Measurements from ENCODE around the gene FCRL6.

Gene FCRL6

DNA sequence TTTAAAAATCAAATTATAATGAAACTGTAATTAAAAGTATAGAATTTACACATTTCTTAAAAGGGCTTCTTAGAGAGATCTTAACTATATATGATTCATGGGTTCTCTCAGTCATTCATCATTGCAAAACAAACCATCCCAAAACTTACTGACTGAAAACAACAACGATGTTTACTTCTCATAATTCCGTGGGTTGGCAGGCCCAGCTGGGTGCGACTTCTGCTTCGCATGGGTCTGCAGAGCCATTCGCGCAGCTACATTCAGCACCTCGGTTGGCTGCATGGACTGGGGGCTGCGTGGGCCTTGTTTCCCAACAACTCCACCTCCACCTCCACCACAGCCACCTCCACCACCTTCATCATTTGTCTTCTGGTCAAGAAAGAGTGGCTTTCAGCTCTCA is 28.6 kb downstream of the FCRL6 start:
- TF ChIP-seq, protein P1, sequence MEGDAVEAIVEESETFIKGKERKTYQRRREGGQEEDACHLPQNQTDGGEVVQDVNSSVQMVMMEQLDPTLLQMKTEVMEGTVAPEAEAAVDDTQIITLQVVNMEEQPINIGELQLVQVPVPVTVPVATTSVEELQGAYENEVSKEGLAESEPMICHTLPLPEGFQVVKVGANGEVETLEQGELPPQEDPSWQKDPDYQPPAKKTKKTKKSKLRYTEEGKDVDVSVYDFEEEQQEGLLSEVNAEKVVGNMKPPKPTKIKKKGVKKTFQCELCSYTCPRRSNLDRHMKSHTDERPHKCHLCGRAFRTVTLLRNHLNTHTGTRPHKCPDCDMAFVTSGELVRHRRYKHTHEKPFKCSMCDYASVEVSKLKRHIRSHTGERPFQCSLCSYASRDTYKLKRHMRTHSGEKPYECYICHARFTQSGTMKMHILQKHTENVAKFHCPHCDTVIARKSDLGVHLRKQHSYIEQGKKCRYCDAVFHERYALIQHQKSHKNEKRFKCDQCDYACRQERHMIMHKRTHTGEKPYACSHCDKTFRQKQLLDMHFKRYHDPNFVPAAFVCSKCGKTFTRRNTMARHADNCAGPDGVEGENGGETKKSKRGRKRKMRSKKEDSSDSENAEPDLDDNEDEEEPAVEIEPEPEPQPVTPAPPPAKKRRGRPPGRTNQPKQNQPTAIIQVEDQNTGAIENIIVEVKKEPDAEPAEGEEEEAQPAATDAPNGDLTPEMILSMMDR (IDR thresholded peaks at IDR 0.05; ENCODE audit: low read depth, low read length): no peak
- no peak overlapping the region for H3K4me3 ChIP-seq (ENCODE audit: low read depth, low read length)
- H3K27ac ChIP-seq: no peak overlapping the region
- no peak for DNase-seq
- peaks cover 96% of the 10 kb centered on the region for H3K27me3 ChIP-seq (ENCODE audit: insufficient read depth, low read depth, severe bottlenecking)
- no peaks in the 10 kb centered on the region for H3K9me3 ChIP-seq (ENCODE audit: severe bottlenecking)
- H3K36me3 ChIP-seq: no peaks in the 10 kb centered on the region

GRCh38 chr1:159831412-159832141 is 29.4 kb downstream of the FCRL6 start:
- Histone ChIP-seq H3K27me3 (ENCODE audit: insufficient read depth, low read depth, severe bottlenecking) (peaks cover 96% of the 10 kb centered on the region), H3K9me3 (ENCODE audit: severe bottlenecking) (no peaks in the 10 kb centered on the region), H3K4me3 (ENCODE audit: low read depth, low read length) (no peak overlapping the region), H3K36me3 (no peaks in the 10 kb centered on the region), H3K27ac (no peak overlapping the region)
- TF ChIP-seq, protein P1 (IDR thresholded peaks at IDR 0.05; ENCODE audit: low read depth, low read length): no peak
- no peak for DNase-seq

- no peak for DNase-seq
- TF ChIP-seq, protein P1 (IDR thresholded peaks at IDR 0.05; ENCODE audit: low read depth, low read length): no peak
- no peaks in the 10 kb centered on the region for H3K36me3 ChIP-seq
- no peak overlapping the region for H3K27ac ChIP-seq
- no peaks in the 10 kb centered on the region for H3K9me3 ChIP-seq (ENCODE audit: severe bottlenecking)
- no peak overlapping the region for H3K4me3 ChIP-seq (ENCODE audit: low read depth, low read length)
- H3K27me3 ChIP-seq (ENCODE audit: insufficient read depth, low read depth, severe bottlenecking): peaks cover 96% of the 10 kb centered on the region
Measured at GRCh38 chr1:159832309-159832708, 30.1 kb downstream of the FCRL6 start.

GRCh38 chr1:159835356-159835755 is 33.2 kb downstream of the FCRL6 start:
- H3K9me3 ChIP-seq (ENCODE audit: severe bottlenecking): no peaks in the 10 kb centered on the region
- no peaks in the 10 kb centered on the region for H3K36me3 ChIP-seq
- no peak for DNase-seq
- H3K27ac ChIP-seq: no peak overlapping the region
- TF ChIP-seq, protein P1 (IDR thresholded peaks at IDR 0.05; ENCODE audit: low read depth, low read length): no peak
- peaks cover 96% of the 10 kb centered on the region for H3K27me3 ChIP-seq (ENCODE audit: insufficient read depth, low read depth, severe bottlenecking)
- no peak overlapping the region for H3K4me3 ChIP-seq (ENCODE audit: low read depth, low read length)

DNA sequence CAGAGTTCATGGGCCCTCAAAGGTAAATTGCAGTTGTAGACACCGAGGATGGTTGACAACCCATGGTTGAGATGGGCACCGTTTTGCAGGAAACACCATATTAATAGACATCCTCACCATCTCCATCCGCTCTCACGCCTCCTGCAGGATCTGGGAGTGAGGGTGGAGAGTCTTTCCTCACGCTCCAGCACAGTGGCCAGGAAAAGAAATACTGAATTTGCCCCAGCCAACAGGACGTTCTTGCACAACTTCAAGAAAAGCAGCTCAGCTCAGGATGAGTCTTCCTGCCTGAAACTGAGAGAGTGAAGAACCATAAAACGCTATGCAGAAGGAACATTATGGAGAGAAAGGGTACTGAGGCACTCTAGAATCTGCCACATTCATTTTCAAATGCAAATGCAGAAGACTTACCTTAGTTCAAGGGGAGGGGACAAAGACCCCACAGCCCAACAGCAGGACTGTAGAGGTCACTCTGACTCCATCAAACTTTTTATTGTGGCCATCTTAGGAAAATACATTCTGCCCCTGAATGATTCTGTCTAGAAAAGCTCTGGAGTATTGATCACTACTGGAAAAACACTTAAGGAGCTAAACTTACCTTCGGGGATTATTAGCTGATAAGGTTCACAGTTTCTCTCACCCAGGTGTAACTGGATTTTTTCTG is 33.8 kb downstream of the FCRL6 start:
- TF ChIP-seq, protein P1 (IDR thresholded peaks at IDR 0.05; ENCODE audit: low read depth, low read length): peak; percentile 39
- no peaks in the 10 kb centered on the region for H3K36me3 ChIP-seq
- H3K27ac ChIP-seq: no peak overlapping the region
- H3K9me3 ChIP-seq (ENCODE audit: severe bottlenecking): no peaks in the 10 kb centered on the region
- DNase-seq: no peak
- H3K4me3 ChIP-seq (ENCODE audit: low read depth, low read length): no peak overlapping the region
- peaks cover 96% of the 10 kb centered on the region for H3K27me3 ChIP-seq (ENCODE audit: insufficient read depth, low read depth, severe bottlenecking)
